ENCODE data around the gene EN1. TPM values are rescaled to one million over a fixed set of nuclear protein-coding genes. Genes with fewer than 3 reads are reported as not detected.

Gene EN1
- polyA plus RNA-seq, 1 donor (not counting 4 experiments of a cell fraction or from before 2014, with no cell fraction given): 0.05 TPM

- dilution Hi-C loops (cut with MboI; ENCODE audit: extremely low pct_ligation_motif_present, low sequenced_read_pairs): no loop called here
- Histone ChIP-seq H3K27me3 (ENCODE audit: control insufficient read depth, extremely low read depth, insufficient read depth, low read length) (peaks cover 15% of the 10 kb centered on the region), H3K9me1 (ENCODE audit: control insufficient read depth, extremely low read depth, insufficient read depth, low read length) (no peaks in the 10 kb centered on the region), H3K4me3 (ENCODE audit: control insufficient read depth in 2 of 3, extremely low read depth in 1 of 3, insufficient read depth in 2 of 3, low read depth in 1 of 3, low read length in 3 of 3) (no peak overlapping the region), H3K4me1 (ENCODE audit: control insufficient read depth, extremely low read depth, insufficient read depth, low read length) (peaks cover 12% of the 10 kb centered on the region), H4K20me1 (ENCODE audit: control insufficient read depth, extremely low read depth, insufficient read depth, low read length) (peaks cover 3% of the 10 kb centered on the region), H3K9me3 (ENCODE audit: control insufficient read depth, low read depth, low read length) (no peaks in the 10 kb centered on the region), H2AFZ (ENCODE audit: control insufficient read depth, low read length) (no peak overlapping the region), H3K4me2 (ENCODE audit: control insufficient read depth, extremely low read depth, insufficient read depth, low read depth, low read length) (no peak overlapping the region), H3K36me3 (ENCODE audit: control insufficient read depth in 2 of 2, extremely low read depth in 1 of 2, insufficient read depth in 2 of 2, low read length in 2 of 2) (no peaks in the 10 kb centered on the region), H3K79me2 (ENCODE audit: control insufficient read depth, insufficient read depth, low read length) (no peaks in the 10 kb centered on the region), H3K9ac (ENCODE audit: control insufficient read depth, extremely low read depth, insufficient read depth, low read length) (no peak overlapping the region), H3K27ac (ENCODE audit: control insufficient read depth, insufficient read depth, low read length) (no peak overlapping the region)
- FAIRE-seq: no peak
- no peak for DNase-seq (ENCODE audit: low read depth, low spot score)
- no peak for TF ChIP-seq EZH2 (IDR thresholded peaks at IDR 0.05; ENCODE audit: low read length)
- TF ChIP-seq, protein P1, sequence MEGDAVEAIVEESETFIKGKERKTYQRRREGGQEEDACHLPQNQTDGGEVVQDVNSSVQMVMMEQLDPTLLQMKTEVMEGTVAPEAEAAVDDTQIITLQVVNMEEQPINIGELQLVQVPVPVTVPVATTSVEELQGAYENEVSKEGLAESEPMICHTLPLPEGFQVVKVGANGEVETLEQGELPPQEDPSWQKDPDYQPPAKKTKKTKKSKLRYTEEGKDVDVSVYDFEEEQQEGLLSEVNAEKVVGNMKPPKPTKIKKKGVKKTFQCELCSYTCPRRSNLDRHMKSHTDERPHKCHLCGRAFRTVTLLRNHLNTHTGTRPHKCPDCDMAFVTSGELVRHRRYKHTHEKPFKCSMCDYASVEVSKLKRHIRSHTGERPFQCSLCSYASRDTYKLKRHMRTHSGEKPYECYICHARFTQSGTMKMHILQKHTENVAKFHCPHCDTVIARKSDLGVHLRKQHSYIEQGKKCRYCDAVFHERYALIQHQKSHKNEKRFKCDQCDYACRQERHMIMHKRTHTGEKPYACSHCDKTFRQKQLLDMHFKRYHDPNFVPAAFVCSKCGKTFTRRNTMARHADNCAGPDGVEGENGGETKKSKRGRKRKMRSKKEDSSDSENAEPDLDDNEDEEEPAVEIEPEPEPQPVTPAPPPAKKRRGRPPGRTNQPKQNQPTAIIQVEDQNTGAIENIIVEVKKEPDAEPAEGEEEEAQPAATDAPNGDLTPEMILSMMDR (optimal IDR thresholded peaks at IDR 0.05 in 1 of 3, IDR thresholded peaks at IDR 0.05 in 1 of 3, conservative IDR thresholded peaks at IDR 0.05 in 1 of 3; ENCODE audit: extremely low read depth in 1 of 3, insufficient read depth in 2 of 3, low read length in 3 of 3): no peak
Observed at GRCh38 chr2:118880501-118880900, 33.1 kb upstream of the EN1 start.

DNA sequence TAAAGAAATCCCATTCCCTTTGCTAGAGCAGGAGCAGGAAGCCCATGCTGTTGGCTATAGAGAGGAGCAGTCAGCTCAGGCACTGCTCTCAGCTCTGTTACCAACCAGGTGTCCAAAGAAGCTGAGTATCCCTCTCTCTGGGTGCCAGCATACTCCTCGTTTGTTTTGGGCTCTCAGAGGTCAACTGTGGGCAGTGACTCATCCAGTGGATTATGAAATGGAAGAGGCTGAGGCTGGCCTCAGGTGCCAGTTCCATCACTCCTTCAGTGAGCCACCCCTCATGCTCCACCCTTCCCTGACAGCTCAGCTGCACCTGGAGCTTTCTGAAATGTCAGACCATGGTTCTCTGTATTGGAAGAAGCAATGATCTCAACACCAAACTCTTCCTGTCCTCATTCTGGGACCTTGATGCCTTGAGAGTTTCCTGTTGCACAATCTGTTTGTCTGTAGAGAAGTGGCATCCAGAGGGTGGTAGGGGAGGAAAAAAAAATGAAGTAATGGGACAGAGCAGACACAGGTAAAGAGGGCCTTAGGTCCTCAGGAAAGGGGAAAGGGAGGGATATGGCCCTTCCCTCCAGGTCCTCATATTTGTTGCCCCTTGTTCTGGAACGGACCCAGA lies 31.2 kb upstream of the EN1 start:
- FAIRE-seq: peak; percentile 62
- Histone ChIP-seq H3K79me2 (ENCODE audit: control insufficient read depth, insufficient read depth, low read length) (no peaks in the 10 kb centered on the region), H2AFZ (ENCODE audit: control insufficient read depth, low read length) (no peak overlapping the region), H3K4me2 (ENCODE audit: control insufficient read depth, extremely low read depth, insufficient read depth, low read depth, low read length) (no peak overlapping the region), H4K20me1 (ENCODE audit: control insufficient read depth, extremely low read depth, insufficient read depth, low read length) (peaks cover 3% of the 10 kb centered on the region), H3K9ac (ENCODE audit: control insufficient read depth, extremely low read depth, insufficient read depth, low read length) (no peak overlapping the region), H3K36me3 (ENCODE audit: control insufficient read depth in 2 of 2, extremely low read depth in 1 of 2, insufficient read depth in 2 of 2, low read length in 2 of 2) (no peaks in the 10 kb centered on the region), H3K4me3 (ENCODE audit: control insufficient read depth in 2 of 3, extremely low read depth in 1 of 3, insufficient read depth in 2 of 3, low read depth in 1 of 3, low read length in 3 of 3) (no peak overlapping the region), H3K27me3 (ENCODE audit: control insufficient read depth, extremely low read depth, insufficient read depth, low read length) (peaks cover 20% of the 10 kb centered on the region), H3K4me1 (ENCODE audit: control insufficient read depth, extremely low read depth, insufficient read depth, low read length) (peaks cover 14% of the 10 kb centered on the region), H3K9me1 (ENCODE audit: control insufficient read depth, extremely low read depth, insufficient read depth, low read length) (no peaks in the 10 kb centered on the region), H3K27ac (ENCODE audit: control insufficient read depth, insufficient read depth, low read length) (no peak overlapping the region), H3K9me3 (ENCODE audit: control insufficient read depth, low read depth, low read length) (no peaks in the 10 kb centered on the region)
- TF ChIP-seq, protein P1 (optimal IDR thresholded peaks at IDR 0.05 in 1 of 3, IDR thresholded peaks at IDR 0.05 in 1 of 3, conservative IDR thresholded peaks at IDR 0.05 in 1 of 3; ENCODE audit: extremely low read depth in 1 of 3, insufficient read depth in 2 of 3, low read length in 3 of 3): no peak
- TF ChIP-seq EZH2 (IDR thresholded peaks at IDR 0.05; ENCODE audit: low read length): no peak
- DNase-seq (ENCODE audit: low read depth, low spot score): peak; percentile 28
- dilution Hi-C loops (cut with MboI; ENCODE audit: extremely low pct_ligation_motif_present, low sequenced_read_pairs): no loop called here

All from keratinocyte (primary cell).